GM18519 (cell line): ENCODE data around the gene IZUMO1.

Experiments
- ATAC-seq: cut with Tn5 transposase; IDR thresholded peaks from one replicate; pipeline ENCODE4 v1.9.1; 2021; ENCODE audit warnings: mild to moderate bottlenecking, moderate library complexity; ENCODE audit not compliant: unreplicated experiment, low FRiP score

The IZUMO1 gene

DNA sequence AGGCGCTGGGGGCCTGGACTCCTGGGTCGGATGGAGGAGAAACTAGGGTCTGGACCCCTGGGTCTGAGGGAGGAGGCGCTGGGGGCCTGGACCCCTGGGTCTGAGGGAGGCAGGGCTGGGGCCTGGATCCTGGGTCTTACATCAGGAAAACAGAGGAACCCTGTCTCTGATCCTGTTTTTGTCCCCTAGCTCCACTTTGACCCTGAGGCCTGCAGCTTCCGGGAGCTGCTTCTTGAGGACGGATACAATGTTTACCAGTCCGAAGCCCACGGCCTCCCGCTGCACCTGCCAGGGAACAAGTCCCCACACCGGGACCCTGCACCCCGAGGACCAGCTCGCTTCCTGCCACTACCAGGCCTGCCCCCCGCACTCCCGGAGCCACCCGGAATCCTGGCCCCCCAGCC is 11.0 kb upstream of the IZUMO1 start:
- ATAC-seq = no peak

DNA sequence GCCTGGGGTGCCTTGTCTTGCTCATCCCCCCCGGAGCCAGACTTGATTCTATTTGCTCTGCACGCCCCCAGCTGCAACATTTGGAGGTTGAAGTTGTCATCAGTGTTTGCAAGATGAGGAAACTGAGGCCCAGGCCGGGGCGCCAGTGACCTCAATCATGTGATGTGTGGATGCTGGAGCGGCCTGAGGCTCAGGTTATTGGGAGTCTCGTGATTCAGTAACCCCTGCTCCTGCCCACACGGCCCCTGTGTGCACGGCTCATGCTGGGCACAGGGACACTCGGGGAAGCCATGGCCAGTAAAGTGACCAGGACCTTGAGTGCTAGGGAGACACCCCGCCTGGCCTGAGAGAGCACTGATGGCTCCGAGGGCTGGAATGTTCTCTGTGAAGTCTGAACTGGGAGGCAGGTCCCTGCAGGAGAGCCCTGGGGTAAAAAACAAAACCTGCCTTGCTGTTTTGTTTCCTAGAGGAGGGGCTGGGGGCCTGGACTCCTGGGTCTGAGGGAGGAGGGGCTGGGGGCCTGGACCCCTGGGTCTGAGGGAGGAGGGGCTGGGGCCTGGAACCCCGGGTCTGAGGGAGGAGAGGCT is 10.5 kb upstream of the IZUMO1 start:
- no peak for ATAC-seq

DNA sequence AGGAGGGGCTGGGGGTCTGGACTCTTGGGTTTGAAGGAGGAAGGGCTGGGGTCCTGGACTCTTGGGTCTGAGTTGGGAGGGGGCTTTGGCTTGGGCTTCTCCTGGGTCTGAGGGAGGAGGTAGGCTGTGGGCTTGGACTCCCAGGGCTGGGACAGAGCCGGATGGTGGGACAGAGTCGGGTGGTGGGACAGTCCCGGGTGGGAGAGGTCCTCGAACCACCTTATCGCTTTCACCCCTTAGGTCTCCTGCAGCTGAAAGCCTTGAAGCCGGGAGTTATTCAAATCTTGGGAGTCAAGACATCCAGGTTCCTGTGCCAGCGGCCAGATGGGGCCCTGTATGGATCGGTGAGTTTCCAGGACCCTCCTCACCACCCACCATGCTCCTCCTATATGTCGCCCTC is 10.0 kb upstream of the IZUMO1 start:
- ATAC-seq = no peak

DNA sequence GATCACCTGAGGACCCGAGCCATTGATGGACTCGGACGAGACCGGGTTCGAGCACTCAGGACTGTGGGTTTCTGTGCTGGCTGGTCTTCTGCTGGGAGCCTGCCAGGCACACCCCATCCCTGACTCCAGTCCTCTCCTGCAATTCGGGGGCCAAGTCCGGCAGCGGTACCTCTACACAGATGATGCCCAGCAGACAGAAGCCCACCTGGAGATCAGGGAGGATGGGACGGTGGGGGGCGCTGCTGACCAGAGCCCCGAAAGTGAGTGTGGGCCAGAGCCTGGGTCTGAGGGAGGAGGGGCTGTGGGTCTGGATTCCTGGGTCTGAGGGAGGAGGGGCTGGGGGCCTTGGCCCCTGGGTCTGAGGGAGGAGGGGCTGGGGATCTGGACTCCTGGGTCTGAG is 9.5 kb upstream of the IZUMO1 start:
- ATAC-seq = no peak

DNA sequence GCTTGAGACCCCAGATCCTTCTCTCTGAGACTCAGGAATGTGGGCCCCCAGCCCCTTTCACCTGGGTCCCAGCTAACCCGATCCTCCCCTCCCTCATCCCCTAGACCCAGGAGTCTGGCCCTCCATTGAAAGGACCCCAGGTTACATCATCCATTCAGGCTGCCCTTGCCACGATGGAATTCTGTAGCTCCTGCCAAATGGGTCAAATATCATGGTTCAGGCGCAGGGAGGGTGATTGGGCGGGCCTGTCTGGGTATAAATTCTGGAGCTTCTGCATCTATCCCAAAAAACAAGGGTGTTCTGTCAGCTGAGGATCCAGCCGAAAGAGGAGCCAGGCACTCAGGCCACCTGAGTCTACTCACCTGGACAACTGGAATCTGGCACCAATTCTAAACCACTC is 9.1 kb upstream of the IZUMO1 start:
- ATAC-seq = no peak

DNA sequence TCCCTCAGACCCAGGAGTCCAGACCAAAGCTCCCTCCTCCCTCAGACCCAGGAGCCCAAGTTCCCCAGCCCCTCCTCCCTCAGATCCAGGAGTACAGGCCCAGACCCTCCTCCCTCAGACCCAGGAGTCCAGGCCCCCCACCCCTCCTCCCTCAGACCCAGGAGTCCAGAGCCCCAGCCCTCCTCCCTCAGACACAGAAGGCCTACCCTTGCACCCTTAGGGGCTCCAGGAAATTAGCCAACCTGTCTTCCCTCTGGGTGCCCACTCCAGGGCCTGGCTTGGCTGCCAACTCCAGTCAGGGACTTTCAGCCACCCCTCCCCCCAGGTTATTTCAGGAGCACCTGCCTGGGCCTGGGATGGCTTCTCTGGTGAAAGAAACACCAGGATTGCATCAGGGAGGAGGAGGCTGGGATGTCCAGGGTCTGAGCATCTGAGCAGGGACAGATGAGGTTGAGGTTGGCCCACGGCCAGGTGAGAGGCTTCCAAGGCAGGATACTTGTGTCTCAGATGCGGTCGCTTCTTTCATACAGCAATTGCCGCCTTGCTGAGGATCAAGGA is 8.5 kb upstream of the IZUMO1 start, which contains the start of gene FGF21:
FGF21 (plus strand) TSS at position 441 of the 558 bp plus-strand sequence. CDS start 713 bp downstream, outside the sequence.
- ATAC-seq = no peak

DNA sequence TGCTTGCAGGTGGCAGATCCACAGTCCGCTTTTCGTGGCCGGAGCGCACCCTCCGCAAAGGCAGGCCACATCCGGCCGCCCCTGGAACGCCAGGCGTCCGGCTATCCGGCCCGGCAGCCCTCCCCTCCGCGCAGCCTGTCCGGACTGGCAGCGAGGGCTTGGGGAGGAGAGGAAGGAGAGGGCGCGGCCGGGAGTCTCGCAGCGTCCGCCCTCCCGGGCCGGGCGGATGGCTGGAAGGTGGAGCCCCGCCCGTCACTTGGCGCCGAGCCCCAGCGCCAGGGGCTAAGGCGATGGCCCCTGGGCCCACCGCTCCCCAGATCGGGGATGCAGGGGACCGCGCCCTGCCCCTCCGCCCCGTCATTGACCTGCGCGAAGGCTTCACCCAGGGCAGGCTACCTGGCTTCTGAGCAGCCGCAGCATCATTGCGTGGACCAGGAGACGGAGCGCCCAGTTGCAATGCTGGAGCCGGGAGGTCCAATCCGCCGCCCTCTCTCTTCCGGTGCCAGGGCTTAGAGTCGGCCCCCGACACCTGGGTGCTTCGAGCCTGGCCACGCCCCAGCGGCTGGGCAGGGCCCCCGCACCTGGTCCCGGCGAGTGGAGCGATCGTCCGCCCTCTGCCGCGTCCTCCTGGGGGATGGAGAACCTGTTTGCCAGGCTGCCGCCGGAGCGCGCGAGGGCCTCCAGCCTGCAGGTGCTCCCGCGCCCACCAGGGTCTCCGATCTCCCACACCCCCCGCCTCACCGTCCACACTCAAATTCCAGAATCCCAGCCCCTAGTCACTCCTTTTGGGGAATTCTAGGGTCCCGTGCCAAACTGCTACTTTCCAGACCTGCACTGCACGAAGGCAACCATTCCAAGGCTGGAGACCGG is 6.0 kb upstream of the IZUMO1 start, which contains the start of gene FUT1:
FUT1 (minus strand) TSS at position 146 of the 870 bp plus-strand sequence. CDS start 1,360 bp downstream, outside the sequence.
- ATAC-seq = no peak

DNA sequence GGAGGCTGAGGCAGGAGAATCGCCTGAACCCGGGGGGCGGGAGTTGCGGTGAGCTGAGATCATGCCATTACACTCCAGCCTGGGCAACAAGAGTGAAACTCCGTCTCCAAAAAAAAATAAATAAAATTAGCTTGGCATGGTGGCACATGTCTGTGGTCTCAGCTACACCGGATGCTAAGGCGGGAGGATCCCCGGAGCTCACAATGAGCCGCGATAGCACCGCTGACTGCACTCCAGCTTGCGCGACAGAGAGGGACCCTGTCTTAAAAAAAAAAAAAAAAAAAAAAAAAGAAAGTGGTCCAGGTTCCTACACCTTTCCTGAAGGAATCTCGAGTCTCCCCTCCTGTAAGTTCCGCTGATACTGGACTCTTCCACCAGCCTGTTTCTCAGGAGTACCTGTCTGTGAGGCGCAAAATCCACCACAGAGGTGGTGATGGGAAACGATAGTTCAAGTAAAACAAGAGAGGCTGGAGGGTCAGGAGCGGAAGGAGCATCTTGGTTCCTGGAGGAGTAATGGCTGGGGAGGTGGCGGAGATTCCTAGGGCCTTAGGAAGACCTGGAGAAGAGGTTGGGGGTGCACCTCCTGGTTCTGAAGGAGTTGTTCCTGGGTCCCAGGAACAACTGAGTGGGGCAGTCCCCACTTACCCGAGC is 5.3 kb upstream of the IZUMO1 start:
- no peak for ATAC-seq

DNA sequence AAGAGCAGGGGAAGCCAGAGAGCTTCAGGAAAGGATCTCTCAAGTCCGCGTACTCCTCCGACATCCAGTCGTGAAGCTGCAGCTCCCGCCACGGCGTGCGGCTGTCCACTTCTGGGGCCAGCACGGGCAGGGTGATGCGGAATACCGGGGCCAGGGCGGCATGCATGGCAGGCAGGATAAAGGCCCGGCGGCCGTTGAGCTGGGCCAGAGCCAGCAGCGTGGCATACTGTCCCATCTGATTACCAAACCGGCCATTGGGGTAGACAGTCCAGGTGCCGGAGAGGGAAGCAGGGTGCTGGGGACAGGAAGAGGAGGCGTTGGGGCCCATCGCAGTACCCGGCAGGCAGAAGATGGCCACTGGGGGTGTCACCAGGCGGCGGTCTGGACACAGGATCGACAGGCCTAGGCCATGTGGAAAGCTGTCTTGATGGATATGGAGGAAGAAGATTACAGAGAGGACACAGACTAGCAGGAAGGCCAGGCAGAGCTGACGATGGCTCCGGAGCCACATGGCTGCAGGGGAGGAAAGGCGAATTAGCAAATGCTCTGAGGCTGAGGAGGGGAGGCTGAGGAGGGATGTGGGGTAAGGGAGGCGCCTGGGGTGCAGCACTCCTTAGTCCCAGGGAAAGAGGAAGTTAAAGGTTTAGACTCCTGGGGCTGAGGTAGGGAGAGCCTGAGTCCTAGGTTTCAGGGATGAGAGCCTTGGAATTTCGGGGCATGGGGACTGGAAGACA is 4.2 kb upstream of the IZUMO1 start:
- no peak for ATAC-seq

DNA sequence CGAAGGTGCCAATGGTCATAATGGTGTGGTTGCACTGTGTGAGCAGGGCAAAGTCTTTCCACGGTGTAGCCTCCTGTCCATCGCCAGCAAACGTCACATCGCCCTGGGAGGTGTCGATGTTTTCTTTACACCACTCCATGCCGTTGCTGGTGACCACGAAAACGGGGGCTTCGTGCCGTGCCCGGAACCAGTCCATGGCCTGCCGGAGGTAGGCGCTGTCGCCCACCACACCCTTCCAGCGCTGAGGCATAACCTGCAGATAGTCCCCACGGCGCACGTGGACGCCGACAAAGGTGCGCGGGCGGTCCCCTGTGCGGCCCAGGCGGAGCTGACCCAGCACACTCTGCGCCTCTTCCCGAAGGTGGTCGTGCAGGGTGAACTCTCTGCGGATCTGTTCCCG is 3.6 kb upstream of the IZUMO1 start:
- ATAC-seq = no peak

DNA sequence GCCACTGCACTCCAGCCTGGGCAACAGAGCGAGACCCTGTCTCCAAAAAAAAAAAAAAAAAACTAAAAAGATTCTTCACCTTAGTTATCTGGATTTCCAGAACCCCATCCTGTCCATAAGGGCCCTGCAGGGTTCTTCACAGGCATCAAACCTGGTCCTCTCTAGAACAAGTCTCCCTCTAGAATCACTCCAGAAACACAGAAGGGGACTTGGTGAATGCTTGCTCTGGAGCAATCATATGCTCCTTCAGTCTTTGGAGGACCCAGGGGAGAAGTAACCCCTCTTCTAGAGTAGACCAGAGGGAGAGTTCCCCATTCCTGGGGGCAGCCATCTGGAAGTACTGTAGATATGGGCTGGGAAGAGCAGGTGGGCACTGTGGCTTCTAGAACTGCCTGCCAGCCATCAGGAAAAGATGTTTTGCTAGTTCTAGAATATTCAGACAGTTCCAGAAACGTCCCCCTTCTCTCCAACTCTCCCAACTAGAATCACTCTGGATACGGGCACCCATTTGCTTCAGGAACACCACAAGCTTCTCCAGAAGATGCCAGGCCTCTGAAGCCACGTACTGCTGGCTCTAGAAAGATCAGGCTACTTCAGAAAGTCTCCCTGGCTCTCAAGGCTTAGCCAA is 3.0 kb upstream of the IZUMO1 start:
- ATAC-seq = no peak

DNA sequence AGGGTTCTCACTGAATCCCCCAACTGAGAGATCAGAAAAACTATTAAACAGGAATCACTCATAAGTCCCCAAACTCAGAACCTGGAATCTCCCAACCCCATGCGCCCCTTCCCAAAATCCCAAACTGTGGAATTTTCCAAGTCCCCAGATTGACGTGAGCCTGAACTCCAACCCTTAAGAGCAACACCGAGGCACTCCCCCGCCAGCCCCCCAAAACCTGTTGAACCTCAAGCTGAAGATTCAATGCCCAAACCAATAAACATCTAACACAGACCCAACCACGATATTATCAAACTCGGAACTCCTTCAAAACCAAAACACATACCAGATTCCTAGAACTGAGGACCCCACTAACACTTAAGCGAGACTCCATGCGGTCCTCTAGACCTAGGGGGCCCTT is 599 bp downstream of the IZUMO1 start:
- no peak for ATAC-seq

DNA sequence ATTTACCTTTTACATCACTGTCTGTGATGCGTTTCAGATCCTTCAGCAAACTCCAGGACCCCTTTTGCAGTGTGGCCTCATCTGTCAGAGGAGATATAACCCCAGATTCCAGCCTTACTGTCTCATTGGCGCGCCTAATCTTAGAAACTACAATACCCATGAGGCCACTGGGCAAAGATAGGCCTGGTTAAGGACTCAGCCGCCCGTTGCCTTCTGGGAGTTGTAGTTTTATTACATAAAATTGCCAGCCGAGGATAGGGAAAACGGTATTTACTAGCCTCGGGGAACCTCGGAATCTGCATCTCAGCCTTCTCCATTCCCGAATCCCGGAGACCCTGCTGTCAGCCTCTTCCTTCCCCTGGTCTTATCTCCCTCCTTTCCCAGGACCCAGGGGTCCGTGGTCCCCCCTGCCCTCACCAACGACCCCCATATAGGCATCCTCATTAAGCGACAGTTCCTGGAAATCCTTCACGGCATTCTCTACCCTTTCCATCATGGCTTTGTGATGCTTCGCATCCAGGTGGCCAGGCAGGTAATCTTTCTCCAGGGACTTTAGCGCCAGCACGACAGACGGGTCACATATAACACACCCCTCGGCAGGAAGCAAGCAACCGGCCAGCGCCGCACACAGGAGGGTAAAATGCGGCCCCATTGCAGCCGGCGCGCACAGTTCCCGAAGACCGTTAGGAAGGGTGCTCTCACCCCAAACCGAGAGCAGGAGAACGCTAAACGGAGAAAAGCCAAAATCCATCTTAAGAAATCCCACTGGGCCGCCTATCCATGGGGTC is 1.3 kb downstream of the IZUMO1 start:
- no peak for ATAC-seq

DNA sequence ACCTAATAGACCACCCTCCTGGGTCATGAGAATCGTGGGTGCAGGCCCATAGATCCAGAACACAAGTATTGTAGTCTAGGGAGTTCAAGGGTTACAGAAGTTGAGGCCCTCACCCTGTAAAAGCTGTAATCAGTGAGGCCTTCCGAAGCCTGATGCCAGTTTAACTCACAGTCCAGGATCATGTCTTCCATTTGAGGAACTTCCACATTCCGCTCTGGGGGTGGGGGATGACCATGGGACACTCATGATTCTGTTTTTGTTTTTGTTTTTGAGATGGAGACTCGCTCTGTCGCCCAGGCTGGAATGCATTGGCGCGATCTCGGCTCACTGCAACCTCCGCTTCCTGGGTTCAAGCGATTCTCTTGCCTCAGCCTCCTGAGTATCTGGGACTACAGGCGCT is 4.6 kb downstream of the IZUMO1 start:
- no peak for ATAC-seq

DNA sequence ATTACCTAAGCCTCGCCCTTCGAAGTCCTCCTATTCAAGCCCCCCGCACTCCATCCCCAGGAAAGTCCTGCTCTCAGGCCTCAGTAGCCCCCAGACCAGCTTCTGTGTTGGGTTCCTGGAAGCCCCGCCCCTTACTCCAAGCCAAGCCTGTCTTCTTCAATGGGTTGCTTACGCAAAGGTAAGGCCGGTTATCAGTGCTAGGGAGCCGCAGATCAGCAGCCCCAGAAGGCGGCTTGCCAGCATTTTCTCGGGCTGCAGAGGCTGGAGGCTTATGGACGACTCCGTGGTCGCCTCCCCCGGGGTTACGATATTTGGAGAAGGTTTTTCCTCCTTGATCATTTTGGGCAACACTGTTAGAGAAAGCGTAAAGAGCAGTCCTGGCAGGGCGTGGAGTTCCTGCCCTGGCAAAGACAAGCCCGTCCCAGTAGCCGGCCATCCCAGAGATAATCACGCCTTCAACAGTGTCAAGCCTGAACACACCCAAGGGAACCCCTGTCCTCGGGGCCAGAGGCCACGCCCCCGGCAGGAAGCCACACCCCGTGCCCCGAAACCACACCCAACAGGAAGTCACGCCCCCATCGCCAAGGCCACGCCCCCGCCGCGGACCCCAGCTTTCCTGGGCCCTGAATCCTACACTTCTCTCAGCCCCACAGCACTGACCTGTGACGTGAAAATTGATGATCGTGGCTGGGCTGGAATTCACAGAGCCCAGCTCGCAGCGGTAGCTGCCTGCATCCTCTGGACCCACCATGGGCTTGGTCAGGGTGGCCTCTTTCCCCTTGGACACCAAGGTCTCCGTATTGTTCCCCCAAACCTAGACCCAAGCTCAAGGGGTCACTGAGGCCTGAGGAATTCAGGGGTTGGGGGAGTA is 5.3 kb downstream of the IZUMO1 start:
- no peak for ATAC-seq

DNA sequence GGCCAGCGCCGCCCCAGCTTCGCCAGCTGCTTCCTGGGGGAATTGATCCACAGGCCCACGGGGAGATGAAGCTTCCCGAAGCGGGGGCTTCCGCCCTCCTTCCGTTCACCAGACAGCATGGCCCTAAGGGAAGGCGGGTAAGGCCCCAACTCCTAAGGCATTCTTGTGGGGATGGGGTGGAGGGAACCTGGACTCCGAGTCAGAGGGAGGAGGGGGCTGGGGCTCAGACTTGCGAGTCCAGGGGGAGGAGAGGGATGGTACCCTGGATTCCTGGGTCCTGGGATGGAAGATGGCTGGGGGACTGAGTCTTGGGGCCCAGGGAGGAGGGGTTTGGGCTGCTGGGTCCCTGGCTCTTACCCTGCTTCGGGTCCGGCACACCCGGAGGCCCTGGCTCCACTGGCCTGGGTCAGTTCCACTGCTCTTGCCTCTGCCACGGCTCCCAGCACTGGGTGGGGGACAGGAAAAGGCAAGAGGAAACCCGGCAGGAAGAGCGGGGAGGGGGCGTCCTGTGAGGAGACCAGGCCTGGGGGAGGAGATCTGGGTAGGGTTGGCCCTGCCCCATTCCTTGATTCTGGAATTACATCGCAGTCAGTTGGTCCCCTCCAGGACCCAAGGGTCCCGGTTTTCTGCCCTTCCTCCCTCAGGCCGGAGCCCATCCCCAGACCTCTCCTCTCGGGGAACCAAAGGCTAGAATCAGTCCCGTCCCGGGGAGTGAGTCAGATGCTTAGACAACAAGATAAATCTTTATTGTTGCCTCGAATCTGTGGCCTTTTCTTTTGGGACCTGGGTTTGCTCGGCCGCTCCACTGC is 6.3 kb downstream of the IZUMO1 start, which contains the start of gene RASIP1:
RASIP1 (minus strand) TSS at position 447 of the 809 bp plus-strand sequence; CDS start at position 119, 328 bp downstream.
- no peak for ATAC-seq

DNA sequence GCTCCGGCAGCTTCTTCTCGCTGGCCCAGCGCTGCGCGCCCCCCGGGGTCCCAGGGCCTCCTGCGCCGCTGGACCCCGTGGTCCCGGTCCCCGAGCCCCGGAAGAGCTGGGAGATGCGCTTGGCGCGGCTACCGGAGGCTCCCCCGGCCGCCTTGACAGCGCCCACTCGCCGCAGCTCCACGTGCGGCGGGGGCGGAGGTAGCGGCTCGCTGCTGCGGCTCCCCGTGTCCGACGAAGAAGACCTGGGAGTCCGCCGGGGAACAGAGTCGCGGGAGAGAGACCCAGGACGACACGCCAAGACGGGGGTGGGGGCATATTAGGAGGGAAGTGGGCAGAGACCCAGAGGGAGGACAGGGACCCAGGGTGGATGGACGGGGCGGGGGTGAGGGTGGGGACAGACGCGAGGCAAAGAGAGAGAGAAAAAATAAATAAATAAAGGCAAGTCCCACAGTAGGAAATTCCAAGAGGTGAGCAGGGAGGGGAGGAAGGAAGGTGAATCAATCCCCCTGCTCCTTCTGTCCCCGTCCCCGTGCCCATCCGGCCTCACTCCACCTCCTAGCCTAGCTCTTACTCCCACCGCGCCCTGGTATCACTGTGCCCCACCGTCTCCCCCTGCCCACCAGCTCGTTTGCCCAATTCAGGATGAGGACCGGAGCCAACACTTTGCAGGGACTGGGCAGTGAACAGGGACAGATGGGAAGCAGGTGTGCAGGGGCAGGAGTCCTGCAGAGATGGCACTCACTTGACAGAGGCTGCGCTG is 7.1 kb downstream of the IZUMO1 start:
- peak; percentile 10 for ATAC-seq
